ENCODE measurements around the gene CCDC149. TPM values are rescaled to one million over a fixed set of nuclear protein-coding genes. Genes with fewer than 3 reads are reported as not detected.

Gene CCDC149
- total RNA-seq, 1 experiment from 2014 or later: 9.8 TPM

GRCh38 chr4:24858026-24858425 lies 54.8 kb downstream of the CCDC149 start:
- Histone ChIP-seq H3K4me1 (replicated peaks; ENCODE audit: insufficient read depth) (peaks cover 7% of the 10 kb centered on the region; the same call in 1 of the 2 replicates), H4K20me1 (ENCODE audit: insufficient read depth) (no peaks in the 10 kb centered on the region), H3F3A (ENCODE audit: insufficient read depth, low read depth) (no peaks in the 10 kb centered on the region), H3K4me3 (no peak overlapping the region), H3K4me2 (peak overlapping the region; percentile 19; the same call in 1 of the 2 replicates), H2AFZ (no peak overlapping the region), H3K79me2 (ENCODE audit: low read depth) (no peaks in the 10 kb centered on the region), H3K9me2 (ENCODE audit: insufficient read depth) (no peaks in the 10 kb centered on the region), H3K9me3 (ENCODE audit: insufficient read depth, low read depth) (no peaks in the 10 kb centered on the region), H3K27ac (no peak overlapping the region), H3K36me3 (ENCODE audit: low read depth) (no peaks in the 10 kb centered on the region), H3K27me3 (ENCODE audit: insufficient read depth, low read depth) (no peaks in the 10 kb centered on the region)
- no TSS peak for BruUV-seq (replicated peaks)
- DNase-seq: no peak
- POLR2A ChIA-PET (ENCODE audit: unreplicated experiment): no interaction called here
- intact Hi-C loops (cut with micrococcal nuclease; ENCODE audit: unreplicated experiment): no loop called here
- CTCF ChIA-PET: no interaction called here
- TF ChIP-seq CTCF (conservative IDR thresholded peaks at IDR 0.05): no peak
- no peak for TF ChIP-seq EZH2 (IDR thresholded peaks at IDR 0.05; ENCODE audit: low read depth)

GRCh38 chr4:24856586-24856985 lies 56.3 kb downstream of the CCDC149 start:
- H3K27ac ChIP-seq: no peak overlapping the region
- no peak overlapping the region for H2AFZ ChIP-seq
- DNase-seq: no peak
- no peaks in the 10 kb centered on the region for H3K79me2 ChIP-seq (ENCODE audit: low read depth)
- intact Hi-C loops (cut with micrococcal nuclease; ENCODE audit: unreplicated experiment): no loop called here
- H3K4me1 ChIP-seq (replicated peaks; ENCODE audit: insufficient read depth): peaks cover 7% of the 10 kb centered on the region; the same call in 1 of the 2 replicates
- no peaks in the 10 kb centered on the region for H3K36me3 ChIP-seq (ENCODE audit: low read depth)
- H3K9me3 ChIP-seq (ENCODE audit: insufficient read depth, low read depth): no peaks in the 10 kb centered on the region
- H3K4me2 ChIP-seq: no peak overlapping the region
- ChIA-PET CTCF (no interaction called here), POLR2A (ENCODE audit: unreplicated experiment) (no interaction called here)
- TF ChIP-seq CTCF (conservative IDR thresholded peaks at IDR 0.05) (no peak), EZH2 (IDR thresholded peaks at IDR 0.05; ENCODE audit: low read depth) (no peak)
- no TSS peak for BruUV-seq (replicated peaks)
- no peaks in the 10 kb centered on the region for H3K9me2 ChIP-seq (ENCODE audit: insufficient read depth)
- H3F3A ChIP-seq (ENCODE audit: insufficient read depth, low read depth): no peaks in the 10 kb centered on the region
- H4K20me1 ChIP-seq (ENCODE audit: insufficient read depth): no peaks in the 10 kb centered on the region
- H3K4me3 ChIP-seq: no peak overlapping the region
- no peaks in the 10 kb centered on the region for H3K27me3 ChIP-seq (ENCODE audit: insufficient read depth, low read depth)

GRCh38 chr4:24855741-24856140 lies 57.1 kb downstream of the CCDC149 start:
- Histone ChIP-seq H3F3A (ENCODE audit: insufficient read depth, low read depth) (no peaks in the 10 kb centered on the region), H3K9me2 (ENCODE audit: insufficient read depth) (no peaks in the 10 kb centered on the region)
- CTCF ChIA-PET: no interaction called here

More at GRCh38 chr4:24855741-24856140, 57.1 kb downstream of the CCDC149 start:
- POLR2A ChIA-PET (ENCODE audit: unreplicated experiment): no interaction called here
- Histone ChIP-seq H4K20me1 (ENCODE audit: insufficient read depth) (no peaks in the 10 kb centered on the region), H3K4me1 (replicated peaks; ENCODE audit: insufficient read depth) (peaks cover 16% of the 10 kb centered on the region), H3K79me2 (ENCODE audit: low read depth) (no peaks in the 10 kb centered on the region), H2AFZ (no peak overlapping the region), H3K9me3 (ENCODE audit: insufficient read depth, low read depth) (no peaks in the 10 kb centered on the region), H3K4me3 (no peak overlapping the region), H3K36me3 (ENCODE audit: low read depth) (no peaks in the 10 kb centered on the region), H3K27me3 (ENCODE audit: insufficient read depth, low read depth) (no peaks in the 10 kb centered on the region), H3K4me2 (no peak overlapping the region), H3K27ac (no peak overlapping the region)
- no TSS peak for BruUV-seq (replicated peaks)
- TF ChIP-seq EZH2 (IDR thresholded peaks at IDR 0.05; ENCODE audit: low read depth) (no peak), CTCF (conservative IDR thresholded peaks at IDR 0.05) (no peak)
- intact Hi-C loops (cut with micrococcal nuclease; ENCODE audit: unreplicated experiment): no loop called here
- no peak for DNase-seq

Data from PC-9 (cell line).